ENCODE measurements around the gene PROKR2.

GRCh38 chr20:5272268-5272667, 44.5 kb downstream of the PROKR2 start:
- no peak for TF ChIP-seq POLR2A (IDR thresholded peaks at IDR 0.05)
- TF ChIP-seq CTCF (IDR thresholded peaks at IDR 0.05) = no peak
